Mucosa of stomach (tissue), 1 donor: ENCODE results near the gene ITGA8.

ENCODE experiments used
- H3K27me3 ChIP-seq: one replicate; pipeline ENCODE4 v1.7.0; 2013; ENCODE audit warnings: mild to moderate bottlenecking, low read length; ENCODE audit not compliant: control insufficient read depth, insufficient read depth
- H3K36me3 ChIP-seq: one replicate; pipeline ENCODE4 v1.7.0; 2013; ENCODE audit warnings: low read length; ENCODE audit not compliant: control insufficient read depth, insufficient read depth
- H3K4me1 ChIP-seq: one replicate; pipeline ENCODE4 v1.7.0; 2013; ENCODE audit warnings: mild to moderate bottlenecking, low read length; ENCODE audit not compliant: control insufficient read depth, insufficient read depth
- H3K4me3 ChIP-seq: one replicate; pipeline ENCODE4 v1.7.0; 2013; ENCODE audit warnings: low read length
- H3K9ac ChIP-seq: one replicate; pipeline ENCODE4 v1.7.0; 2013; ENCODE audit warnings: mild to moderate bottlenecking, low read length, moderate library complexity
- H3K9me3 ChIP-seq: one replicate; pipeline ENCODE4 v1.7.0; 2013; ENCODE audit warnings: mild to moderate bottlenecking, low read length, moderate library complexity; ENCODE audit not compliant: control insufficient read depth
- donor health status: Pancreatic carcinoma.

ITGA8 gene

GRCh38 chr10:15744217-15744865, 24.6 kb upstream of the ITGA8 start:
- no peaks in the 10 kb centered on the region for H3K36me3 ChIP-seq
- no peak overlapping the region for H3K9ac ChIP-seq
- H3K9me3 ChIP-seq = no peaks in the 10 kb centered on the region
- H3K4me1 ChIP-seq = no peaks in the 10 kb centered on the region
- H3K4me3 ChIP-seq = no peak overlapping the region
- no peaks in the 10 kb centered on the region for H3K27me3 ChIP-seq

- Histone ChIP-seq H3K9me3 (no peaks in the 10 kb centered on the region), H3K27me3 (no peaks in the 10 kb centered on the region), H3K4me3 (no peak overlapping the region), H3K4me1 (no peaks in the 10 kb centered on the region), H3K36me3 (no peaks in the 10 kb centered on the region), H3K9ac (no peak overlapping the region)
These were observed 23.7 kb upstream of the ITGA8 start for GRCh38 chr10:15743443-15743842.

- Histone ChIP-seq H3K36me3 (no peaks in the 10 kb centered on the region), H3K4me1 (no peaks in the 10 kb centered on the region), H3K9me3 (no peaks in the 10 kb centered on the region), H3K4me3 (no peak overlapping the region), H3K27me3 (no peaks in the 10 kb centered on the region), H3K9ac (no peak overlapping the region)
These were observed 23.1 kb upstream of the ITGA8 start for GRCh38 chr10:15742836-15743235.

- Histone ChIP-seq H3K9ac (no peak overlapping the region), H3K36me3 (no peaks in the 10 kb centered on the region), H3K4me3 (no peak overlapping the region), H3K27me3 (no peaks in the 10 kb centered on the region), H3K4me1 (no peaks in the 10 kb centered on the region), H3K9me3 (no peaks in the 10 kb centered on the region)
These were observed 22.4 kb upstream of the ITGA8 start for GRCh38 chr10:15742102-15742501.

GRCh38 chr10:15741581-15741980, 21.9 kb upstream of the ITGA8 start:
- Histone ChIP-seq H3K9me3 (no peaks in the 10 kb centered on the region), H3K9ac (no peak overlapping the region), H3K36me3 (no peaks in the 10 kb centered on the region), H3K4me1 (no peaks in the 10 kb centered on the region), H3K4me3 (no peak overlapping the region), H3K27me3 (no peaks in the 10 kb centered on the region)

- Histone ChIP-seq H3K9me3 (no peaks in the 10 kb centered on the region), H3K27me3 (no peaks in the 10 kb centered on the region), H3K9ac (no peak overlapping the region), H3K4me3 (no peak overlapping the region), H3K36me3 (no peaks in the 10 kb centered on the region), H3K4me1 (no peaks in the 10 kb centered on the region)
These were observed 20.5 kb upstream of the ITGA8 start for GRCh38 chr10:15740261-15740660.

GRCh38 chr10:15739254-15739970, 19.7 kb upstream of the ITGA8 start:
- Histone ChIP-seq H3K9ac (no peak overlapping the region), H3K27me3 (no peaks in the 10 kb centered on the region), H3K4me1 (no peaks in the 10 kb centered on the region), H3K36me3 (no peaks in the 10 kb centered on the region), H3K4me3 (no peak overlapping the region), H3K9me3 (no peaks in the 10 kb centered on the region)

- H3K4me3 ChIP-seq = no peak overlapping the region
- H3K9ac ChIP-seq = no peak overlapping the region
- H3K36me3 ChIP-seq = no peaks in the 10 kb centered on the region
- no peaks in the 10 kb centered on the region for H3K9me3 ChIP-seq
- H3K4me1 ChIP-seq = no peaks in the 10 kb centered on the region
- no peaks in the 10 kb centered on the region for H3K27me3 ChIP-seq
These were observed 18.7 kb upstream of the ITGA8 start for GRCh38 chr10:15738270-15738925.

GRCh38 chr10:15737656-15738055, 17.9 kb upstream of the ITGA8 start:
- Histone ChIP-seq H3K9me3 (no peaks in the 10 kb centered on the region), H3K27me3 (no peaks in the 10 kb centered on the region), H3K4me3 (no peak overlapping the region), H3K4me1 (no peaks in the 10 kb centered on the region), H3K9ac (no peak overlapping the region), H3K36me3 (no peaks in the 10 kb centered on the region)

- no peaks in the 10 kb centered on the region for H3K9me3 ChIP-seq
These were observed 16.0 kb upstream of the ITGA8 start for GRCh38 chr10:15735763-15736162.

GRCh38 chr10:15730341-15730740, 10.6 kb upstream of the ITGA8 start:
- no peaks in the 10 kb centered on the region for H3K27me3 ChIP-seq
- no peaks in the 10 kb centered on the region for H3K36me3 ChIP-seq
- H3K9me3 ChIP-seq = no peaks in the 10 kb centered on the region
- H3K9ac ChIP-seq = no peak overlapping the region
- no peaks in the 10 kb centered on the region for H3K4me1 ChIP-seq
- H3K4me3 ChIP-seq = no peak overlapping the region

More at GRCh38 chr10:15735763-15736162, 16.0 kb upstream of the ITGA8 start:
- no peaks in the 10 kb centered on the region for H3K36me3 ChIP-seq
- no peaks in the 10 kb centered on the region for H3K4me1 ChIP-seq
- no peak overlapping the region for H3K9ac ChIP-seq
- no peaks in the 10 kb centered on the region for H3K27me3 ChIP-seq
- H3K4me3 ChIP-seq = no peak overlapping the region

GRCh38 chr10:15729890-15730289, 10.2 kb upstream of the ITGA8 start:
- H3K9ac ChIP-seq = no peak overlapping the region
- no peaks in the 10 kb centered on the region for H3K27me3 ChIP-seq
- H3K4me1 ChIP-seq = no peaks in the 10 kb centered on the region
- no peak overlapping the region for H3K4me3 ChIP-seq
- H3K9me3 ChIP-seq = no peaks in the 10 kb centered on the region
- no peaks in the 10 kb centered on the region for H3K36me3 ChIP-seq
